ENCODE measurements around the gene PDE11A.
"Not testable (repeated sequence)": the region's sequence is repeated elsewhere in the genome, so short reads cannot be mapped to it uniquely, and the experiment has no call there.

PDE11A gene

DNA sequence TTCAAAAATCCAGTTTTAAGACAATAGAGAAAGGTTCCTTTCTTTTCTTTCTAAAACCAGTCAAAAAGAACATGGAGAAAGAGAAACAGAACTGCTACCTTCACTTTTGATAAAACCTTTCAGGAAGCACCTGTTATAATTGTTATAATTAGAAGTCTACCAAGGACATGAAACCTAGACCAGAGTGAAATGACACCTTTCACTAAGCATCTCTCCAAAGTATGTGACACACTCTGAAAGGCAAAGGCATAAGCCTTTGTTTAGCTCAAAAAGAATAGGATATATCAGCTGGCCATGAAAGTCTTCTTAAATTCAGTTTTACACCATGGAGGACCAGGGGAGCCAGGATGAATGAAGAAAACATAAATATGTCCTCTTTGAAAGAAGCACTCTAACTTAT is 20.9 kb upstream of the PDE11A start:
- TF ChIP-seq CTCF (conservative IDR thresholded peaks at IDR 0.05) = no peak
- TF ChIP-seq ZFX (IDR thresholded peaks at IDR 0.05) = no peak
- H3K27ac ChIP-seq = no peak overlapping the region

- H3K27ac ChIP-seq = no peak overlapping the region
- no peak for TF ChIP-seq ZFX (IDR thresholded peaks at IDR 0.05)
- no peak for TF ChIP-seq CTCF (conservative IDR thresholded peaks at IDR 0.05)
Observed at GRCh38 chr2:178088774-178089270, 16.2 kb upstream of the PDE11A start.

DNA sequence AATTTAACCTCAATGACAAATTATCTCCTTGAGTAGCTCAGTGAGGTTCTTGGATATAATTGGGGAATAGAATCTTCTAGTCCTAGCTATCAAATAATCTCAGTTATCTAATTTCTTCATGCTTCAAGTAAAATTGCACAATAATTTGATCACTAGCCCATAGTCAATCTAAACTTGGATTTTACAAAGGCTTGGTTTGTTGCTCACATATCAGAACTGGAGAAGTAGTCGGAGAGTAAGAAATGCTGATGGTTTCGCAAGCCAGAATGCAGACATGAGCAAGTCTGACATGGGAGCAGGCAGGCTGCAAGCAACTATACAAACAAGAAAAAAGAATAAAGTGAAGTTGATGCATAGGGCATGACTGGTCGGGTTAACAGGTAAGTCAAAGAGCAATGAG is 11.7 kb upstream of the PDE11A start:
- TF ChIP-seq CTCF (conservative IDR thresholded peaks at IDR 0.05) (no peak), ZFX (IDR thresholded peaks at IDR 0.05) (no peak)
- no peak overlapping the region for H3K27ac ChIP-seq

GRCh38 chr2:178082408-178083045 is 9.9 kb upstream of the PDE11A start:
- no peak for TF ChIP-seq ZFX (IDR thresholded peaks at IDR 0.05)
- no peak for TF ChIP-seq CTCF (conservative IDR thresholded peaks at IDR 0.05)
- H3K27ac ChIP-seq = no peak overlapping the region

DNA sequence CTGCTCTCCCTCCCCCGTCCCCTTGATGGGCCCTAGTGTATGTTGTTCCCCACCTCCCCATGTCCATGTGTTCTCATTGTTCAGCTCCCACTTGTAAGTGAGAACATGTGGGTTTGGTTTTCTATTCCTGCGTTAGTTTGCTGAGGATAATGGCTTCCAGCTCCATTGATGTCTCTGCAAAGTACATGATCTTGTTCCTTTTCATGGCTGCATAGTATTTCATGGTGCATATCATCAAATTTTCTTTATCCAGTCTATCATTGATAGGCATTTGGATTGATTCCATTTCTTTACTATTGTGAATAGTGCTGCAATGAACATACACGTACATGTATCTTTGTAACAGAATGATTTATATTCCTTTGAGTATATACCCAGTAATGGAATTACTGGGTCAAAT is 6.7 kb upstream of the PDE11A start:
- not testable (repeated sequence) for H3K27ac ChIP-seq

- TF ChIP-seq CTCF (conservative IDR thresholded peaks at IDR 0.05) (no peak), ZFX (IDR thresholded peaks at IDR 0.05) (no peak)
- no peak overlapping the region for H3K27ac ChIP-seq
Observed at GRCh38 chr2:178076130-178076529, 3.6 kb upstream of the PDE11A start.

DNA sequence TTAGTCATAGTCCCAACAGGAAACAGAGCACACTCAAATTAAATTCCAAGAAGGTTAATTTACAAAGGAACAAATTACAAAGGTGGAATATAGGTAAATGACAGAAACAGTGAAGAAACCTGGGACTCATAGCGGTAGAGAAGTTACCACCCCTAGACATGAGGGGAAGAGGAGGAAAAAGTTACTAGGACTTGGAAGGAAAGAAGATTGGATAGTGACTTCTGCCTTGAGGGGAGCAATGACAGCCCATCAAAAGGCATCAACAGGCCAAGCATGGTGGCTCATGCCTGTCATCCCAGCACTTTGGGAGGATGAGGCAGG is 2.4 kb upstream of the PDE11A start:
- TF ChIP-seq ZFX (IDR thresholded peaks at IDR 0.05) (no peak), CTCF (conservative IDR thresholded peaks at IDR 0.05) (no peak)
- no peak overlapping the region for H3K27ac ChIP-seq

All from C4-2B (cell line).